ENCODE measurements around the gene SPIRE1.
"Not testable (repeated sequence)": the region's sequence is repeated elsewhere in the genome, so short reads cannot be mapped to it uniquely, and the experiment has no call there.

Gene SPIRE1

DNA sequence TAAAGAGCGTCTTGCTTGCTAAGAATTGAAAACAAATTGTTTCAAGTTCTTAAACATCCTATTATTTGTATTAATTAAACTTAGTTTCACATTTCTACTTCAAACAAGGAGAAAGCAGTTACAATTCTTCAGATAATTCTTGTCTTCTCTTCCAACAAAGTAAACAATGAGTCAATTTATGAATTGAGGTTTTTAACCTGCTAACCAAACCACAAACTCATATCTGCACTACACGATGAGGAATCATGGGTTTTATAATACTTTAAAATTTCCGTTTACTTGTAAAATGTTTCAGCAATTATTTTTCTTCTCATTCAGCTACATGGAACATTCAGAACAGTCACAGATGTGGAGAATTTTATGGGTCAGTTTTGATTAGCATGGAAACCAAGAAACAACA, 114.2 kb downstream of the SPIRE1 start (continued):
- TF ChIP-seq, protein P1, sequence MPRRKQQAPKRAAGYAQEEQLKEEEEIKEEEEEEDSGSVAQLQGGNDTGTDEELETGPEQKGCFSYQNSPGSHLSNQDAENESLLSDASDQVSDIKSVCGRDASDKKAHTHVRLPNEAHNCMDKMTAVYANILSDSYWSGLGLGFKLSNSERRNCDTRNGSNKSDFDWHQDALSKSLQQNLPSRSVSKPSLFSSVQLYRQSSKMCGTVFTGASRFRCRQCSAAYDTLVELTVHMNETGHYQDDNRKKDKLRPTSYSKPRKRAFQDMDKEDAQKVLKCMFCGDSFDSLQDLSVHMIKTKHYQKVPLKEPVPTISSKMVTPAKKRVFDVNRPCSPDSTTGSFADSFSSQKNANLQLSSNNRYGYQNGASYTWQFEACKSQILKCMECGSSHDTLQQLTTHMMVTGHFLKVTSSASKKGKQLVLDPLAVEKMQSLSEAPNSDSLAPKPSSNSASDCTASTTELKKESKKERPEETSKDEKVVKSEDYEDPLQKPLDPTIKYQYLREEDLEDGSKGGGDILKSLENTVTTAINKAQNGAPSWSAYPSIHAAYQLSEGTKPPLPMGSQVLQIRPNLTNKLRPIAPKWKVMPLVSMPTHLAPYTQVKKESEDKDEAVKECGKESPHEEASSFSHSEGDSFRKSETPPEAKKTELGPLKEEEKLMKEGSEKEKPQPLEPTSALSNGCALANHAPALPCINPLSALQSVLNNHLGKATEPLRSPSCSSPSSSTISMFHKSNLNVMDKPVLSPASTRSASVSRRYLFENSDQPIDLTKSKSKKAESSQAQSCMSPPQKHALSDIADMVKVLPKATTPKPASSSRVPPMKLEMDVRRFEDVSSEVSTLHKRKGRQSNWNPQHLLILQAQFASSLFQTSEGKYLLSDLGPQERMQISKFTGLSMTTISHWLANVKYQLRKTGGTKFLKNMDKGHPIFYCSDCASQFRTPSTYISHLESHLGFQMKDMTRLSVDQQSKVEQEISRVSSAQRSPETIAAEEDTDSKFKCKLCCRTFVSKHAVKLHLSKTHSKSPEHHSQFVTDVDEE (CRISPR knock-in tag; IDR thresholded peaks at IDR 0.05) = no peak
- TF ChIP-seq BACH2 (CRISPR knock-in tag; IDR thresholded peaks at IDR 0.05; ENCODE audit: borderline replicate concordance) (no peak), GLIS3 (CRISPR knock-in tag; IDR thresholded peaks at IDR 0.05) (no peak), ZFP30 (CRISPR knock-in tag; IDR thresholded peaks at IDR 0.05) (no peak), ESRRG (CRISPR knock-in tag; IDR thresholded peaks at IDR 0.05) (no peak), TOX (CRISPR knock-in tag; IDR thresholded peaks at IDR 0.05; ENCODE audit: borderline replicate concordance) (no peak), SNAI2 (CRISPR knock-in tag; IDR thresholded peaks at IDR 0.05) (no peak)
- TF ChIP-seq, protein P2, sequence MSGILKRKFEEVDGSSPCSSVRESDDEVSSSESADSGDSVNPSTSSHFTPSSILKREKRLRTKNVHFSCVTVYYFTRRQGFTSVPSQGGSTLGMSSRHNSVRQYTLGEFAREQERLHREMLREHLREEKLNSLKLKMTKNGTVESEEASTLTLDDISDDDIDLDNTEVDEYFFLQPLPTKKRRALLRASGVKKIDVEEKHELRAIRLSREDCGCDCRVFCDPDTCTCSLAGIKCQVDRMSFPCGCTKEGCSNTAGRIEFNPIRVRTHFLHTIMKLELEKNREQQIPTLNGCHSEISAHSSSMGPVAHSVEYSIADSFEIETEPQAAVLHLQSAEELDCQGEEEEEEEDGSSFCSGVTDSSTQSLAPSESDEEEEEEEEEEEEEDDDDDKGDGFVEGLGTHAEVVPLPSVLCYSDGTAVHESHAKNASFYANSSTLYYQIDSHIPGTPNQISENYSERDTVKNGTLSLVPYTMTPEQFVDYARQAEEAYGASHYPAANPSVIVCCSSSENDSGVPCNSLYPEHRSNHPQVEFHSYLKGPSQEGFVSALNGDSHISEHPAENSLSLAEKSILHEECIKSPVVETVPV (CRISPR knock-in tag; IDR thresholded peaks at IDR 0.05) = no peak

DNA sequence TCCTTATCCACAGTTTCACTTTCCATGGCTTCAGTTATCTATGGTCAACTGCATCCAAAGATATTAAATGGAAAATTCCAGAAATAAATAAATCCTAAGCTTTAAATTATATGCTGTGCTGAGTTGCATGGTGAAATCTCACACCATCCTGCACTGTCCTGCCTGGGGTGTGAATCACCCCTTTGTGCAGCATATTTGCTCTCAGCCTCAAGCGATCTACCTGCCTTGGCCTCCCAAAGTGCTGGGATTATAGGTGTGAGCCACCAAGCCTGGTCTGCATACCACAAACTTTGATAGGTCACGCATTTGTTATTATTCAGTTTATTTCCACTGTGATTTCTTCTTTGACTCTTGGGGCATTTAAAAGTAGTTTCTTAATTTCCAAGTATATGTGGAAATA, 117.2 kb downstream of the SPIRE1 start:
- TF ChIP-seq SNAI2 (CRISPR knock-in tag; IDR thresholded peaks at IDR 0.05) = no peak
- no peak for TF ChIP-seq ISL1 (CRISPR knock-in tag; IDR thresholded peaks at IDR 0.05)
- TF ChIP-seq OSR1 (CRISPR knock-in tag; IDR thresholded peaks at IDR 0.05) = no peak
- TF ChIP-seq ZFP30 (CRISPR knock-in tag; IDR thresholded peaks at IDR 0.05) = no peak
- no peak for TF ChIP-seq ARNTL (CRISPR knock-in tag; IDR thresholded peaks at IDR 0.05; ENCODE audit: borderline replicate concordance, low read depth)
- TF ChIP-seq RARB (CRISPR knock-in tag; IDR thresholded peaks at IDR 0.05) = no peak
- no peak for TF ChIP-seq PPARA (CRISPR knock-in tag; IDR thresholded peaks at IDR 0.05; ENCODE audit: borderline replicate concordance)
- TF ChIP-seq, protein P3, sequence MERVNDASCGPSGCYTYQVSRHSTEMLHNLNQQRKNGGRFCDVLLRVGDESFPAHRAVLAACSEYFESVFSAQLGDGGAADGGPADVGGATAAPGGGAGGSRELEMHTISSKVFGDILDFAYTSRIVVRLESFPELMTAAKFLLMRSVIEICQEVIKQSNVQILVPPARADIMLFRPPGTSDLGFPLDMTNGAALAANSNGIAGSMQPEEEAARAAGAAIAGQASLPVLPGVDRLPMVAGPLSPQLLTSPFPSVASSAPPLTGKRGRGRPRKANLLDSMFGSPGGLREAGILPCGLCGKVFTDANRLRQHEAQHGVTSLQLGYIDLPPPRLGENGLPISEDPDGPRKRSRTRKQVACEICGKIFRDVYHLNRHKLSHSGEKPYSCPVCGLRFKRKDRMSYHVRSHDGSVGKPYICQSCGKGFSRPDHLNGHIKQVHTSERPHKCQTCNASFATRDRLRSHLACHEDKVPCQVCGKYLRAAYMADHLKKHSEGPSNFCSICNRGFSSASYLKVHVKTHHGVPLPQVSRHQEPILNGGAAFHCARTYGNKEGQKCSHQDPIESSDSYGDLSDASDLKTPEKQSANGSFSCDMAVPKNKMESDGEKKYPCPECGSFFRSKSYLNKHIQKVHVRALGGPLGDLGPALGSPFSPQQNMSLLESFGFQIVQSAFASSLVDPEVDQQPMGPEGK (CRISPR knock-in tag; IDR thresholded peaks at IDR 0.05; ENCODE audit: borderline replicate concordance) = no peak
- TF ChIP-seq ZNF8 (CRISPR knock-in tag; IDR thresholded peaks at IDR 0.05) = no peak
- TF ChIP-seq, protein P4, sequence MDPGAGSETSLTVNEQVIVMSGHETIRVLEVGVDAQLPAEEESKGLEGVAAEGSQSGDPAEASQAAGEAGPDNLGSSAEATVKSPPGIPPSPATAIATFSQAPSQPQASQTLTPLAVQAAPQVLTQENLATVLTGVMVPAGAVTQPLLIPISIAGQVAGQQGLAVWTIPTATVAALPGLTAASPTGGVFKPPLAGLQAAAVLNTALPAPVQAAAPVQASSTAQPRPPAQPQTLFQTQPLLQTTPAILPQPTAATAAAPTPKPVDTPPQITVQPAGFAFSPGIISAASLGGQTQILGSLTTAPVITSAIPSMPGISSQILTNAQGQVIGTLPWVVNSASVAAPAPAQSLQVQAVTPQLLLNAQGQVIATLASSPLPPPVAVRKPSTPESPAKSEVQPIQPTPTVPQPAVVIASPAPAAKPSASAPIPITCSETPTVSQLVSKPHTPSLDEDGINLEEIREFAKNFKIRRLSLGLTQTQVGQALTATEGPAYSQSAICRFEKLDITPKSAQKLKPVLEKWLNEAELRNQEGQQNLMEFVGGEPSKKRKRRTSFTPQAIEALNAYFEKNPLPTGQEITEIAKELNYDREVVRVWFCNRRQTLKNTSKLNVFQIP (CRISPR knock-in tag; IDR thresholded peaks at IDR 0.05; ENCODE audit: borderline replicate concordance, low read depth) = no peak
- no peak for TF ChIP-seq GLIS3 (CRISPR knock-in tag; IDR thresholded peaks at IDR 0.05)
- TF ChIP-seq TCF4 (CRISPR knock-in tag; IDR thresholded peaks at IDR 0.05; ENCODE audit: borderline replicate concordance) = no peak
- TF ChIP-seq, protein P2 (CRISPR knock-in tag; IDR thresholded peaks at IDR 0.05) = no peak
- TF ChIP-seq, protein P1 (CRISPR knock-in tag; IDR thresholded peaks at IDR 0.05) = no peak
- no peak for TF ChIP-seq ZFP3 (CRISPR knock-in tag; IDR thresholded peaks at IDR 0.05)
- no peak for TF ChIP-seq ESRRG (CRISPR knock-in tag; IDR thresholded peaks at IDR 0.05)
- TF ChIP-seq BACH2 (CRISPR knock-in tag; IDR thresholded peaks at IDR 0.05; ENCODE audit: borderline replicate concordance) = no peak
- TF ChIP-seq, protein P5, sequence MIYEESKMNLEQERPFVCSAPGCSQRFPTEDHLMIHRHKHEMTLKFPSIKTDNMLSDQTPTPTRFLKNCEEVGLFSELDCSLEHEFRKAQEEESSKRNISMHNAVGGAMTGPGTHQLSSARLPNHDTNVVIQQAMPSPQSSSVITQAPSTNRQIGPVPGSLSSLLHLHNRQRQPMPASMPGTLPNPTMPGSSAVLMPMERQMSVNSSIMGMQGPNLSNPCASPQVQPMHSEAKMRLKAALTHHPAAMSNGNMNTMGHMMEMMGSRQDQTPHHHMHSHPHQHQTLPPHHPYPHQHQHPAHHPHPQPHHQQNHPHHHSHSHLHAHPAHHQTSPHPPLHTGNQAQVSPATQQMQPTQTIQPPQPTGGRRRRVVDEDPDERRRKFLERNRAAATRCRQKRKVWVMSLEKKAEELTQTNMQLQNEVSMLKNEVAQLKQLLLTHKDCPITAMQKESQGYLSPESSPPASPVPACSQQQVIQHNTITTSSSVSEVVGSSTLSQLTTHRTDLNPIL (CRISPR knock-in tag; IDR thresholded peaks at IDR 0.05; ENCODE audit: low read depth) = no peak
- no peak for TF ChIP-seq ZNF70 (CRISPR knock-in tag; IDR thresholded peaks at IDR 0.05)
- no peak for ATAC-seq

DNA sequence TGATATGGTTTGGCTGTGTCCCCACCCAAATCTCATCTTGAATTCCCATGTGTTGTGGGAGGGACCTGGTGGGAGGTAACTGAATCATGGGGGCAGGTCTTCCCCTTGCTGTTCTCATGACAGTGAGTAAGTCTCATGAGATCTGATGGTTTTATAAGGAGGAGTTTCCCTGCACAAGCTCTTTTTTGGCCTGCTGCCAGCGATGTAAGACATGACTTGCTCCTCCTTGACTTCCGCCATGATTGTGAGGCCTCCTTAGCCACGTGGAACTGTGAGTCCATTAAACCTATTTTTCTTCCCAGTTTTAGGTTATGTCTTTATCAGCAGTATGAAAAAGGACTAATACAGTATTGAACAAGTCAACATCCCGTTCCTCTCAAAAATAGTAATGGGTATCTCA, 118.7 kb downstream of the SPIRE1 start:
- not testable (repeated sequence) for ATAC-seq
